NCI-H510A treated with DMSO at 0.1 percent for 48 hours (cell line): Measurements from ENCODE around the gene RPS6KA2.

Experiments used
- DNase-seq: peaks from one replicate; lab custom pipeline; 2025; lab: John Stamatoyannopoulos, UW

The RPS6KA2 gene

GRCh38 chr6:166627033-166627874 lies at the start of gene RPS6KA2:
RPS6KA2 (minus strand) TSS chr6:166627251; CDS start chr6:166627019, 232 bp downstream.
- peak; percentile 79 for DNase-seq

- no peak for DNase-seq
Measured at GRCh38 chr6:166676270-166676860, 49.3 kb upstream of the RPS6KA2 start.

- DNase-seq, result peak; percentile 42
Measured at GRCh38 chr6:166675736-166676135, 48.7 kb upstream of the RPS6KA2 start.

GRCh38 chr6:166673309-166673708 lies 46.3 kb upstream of the RPS6KA2 start:
- no peak for DNase-seq

- no peak for DNase-seq
Measured at GRCh38 chr6:166672624-166673206, 45.7 kb upstream of the RPS6KA2 start.

GRCh38 chr6:166672146-166672545 lies 45.1 kb upstream of the RPS6KA2 start:
- no peak for DNase-seq

- no peak for DNase-seq
Measured at GRCh38 chr6:166671434-166672081, 44.5 kb upstream of the RPS6KA2 start.

GRCh38 chr6:166670894-166671293 lies 43.8 kb upstream of the RPS6KA2 start:
- DNase-seq, result no peak

GRCh38 chr6:166670013-166670412 lies 43.0 kb upstream of the RPS6KA2 start:
- DNase-seq, result no peak

- DNase-seq, result no peak
Measured at GRCh38 chr6:166667796-166668610, 41.0 kb upstream of the RPS6KA2 start.

GRCh38 chr6:166664135-166664534 lies 37.1 kb upstream of the RPS6KA2 start:
- DNase-seq, result peak; percentile 48

- DNase-seq, result no peak
Measured at GRCh38 chr6:166663568-166663967, 36.5 kb upstream of the RPS6KA2 start.

- no peak for DNase-seq
Measured at GRCh38 chr6:166662690-166663089, 35.6 kb upstream of the RPS6KA2 start.

GRCh38 chr6:166661327-166662085 lies 34.5 kb upstream of the RPS6KA2 start:
- no peak for DNase-seq

- no peak for DNase-seq
Measured at GRCh38 chr6:166660157-166660688, 33.2 kb upstream of the RPS6KA2 start.

- DNase-seq, result no peak
Measured at GRCh38 chr6:166659581-166659980, 32.5 kb upstream of the RPS6KA2 start.

GRCh38 chr6:166658792-166659150 lies 31.7 kb upstream of the RPS6KA2 start:
- no peak for DNase-seq

GRCh38 chr6:166658115-166658791 lies 31.2 kb upstream of the RPS6KA2 start:
- no peak for DNase-seq

GRCh38 chr6:166657531-166657930 lies 30.5 kb upstream of the RPS6KA2 start:
- no peak for DNase-seq
